ENCODE results near the gene ELK3.

The ELK3 gene

GRCh38 chr12:96255077-96255476 lies 60.9 kb downstream of the ELK3 start:
- TF ChIP-seq, protein P1, sequence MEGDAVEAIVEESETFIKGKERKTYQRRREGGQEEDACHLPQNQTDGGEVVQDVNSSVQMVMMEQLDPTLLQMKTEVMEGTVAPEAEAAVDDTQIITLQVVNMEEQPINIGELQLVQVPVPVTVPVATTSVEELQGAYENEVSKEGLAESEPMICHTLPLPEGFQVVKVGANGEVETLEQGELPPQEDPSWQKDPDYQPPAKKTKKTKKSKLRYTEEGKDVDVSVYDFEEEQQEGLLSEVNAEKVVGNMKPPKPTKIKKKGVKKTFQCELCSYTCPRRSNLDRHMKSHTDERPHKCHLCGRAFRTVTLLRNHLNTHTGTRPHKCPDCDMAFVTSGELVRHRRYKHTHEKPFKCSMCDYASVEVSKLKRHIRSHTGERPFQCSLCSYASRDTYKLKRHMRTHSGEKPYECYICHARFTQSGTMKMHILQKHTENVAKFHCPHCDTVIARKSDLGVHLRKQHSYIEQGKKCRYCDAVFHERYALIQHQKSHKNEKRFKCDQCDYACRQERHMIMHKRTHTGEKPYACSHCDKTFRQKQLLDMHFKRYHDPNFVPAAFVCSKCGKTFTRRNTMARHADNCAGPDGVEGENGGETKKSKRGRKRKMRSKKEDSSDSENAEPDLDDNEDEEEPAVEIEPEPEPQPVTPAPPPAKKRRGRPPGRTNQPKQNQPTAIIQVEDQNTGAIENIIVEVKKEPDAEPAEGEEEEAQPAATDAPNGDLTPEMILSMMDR (IDR thresholded peaks at IDR 0.05) = no peak
- Histone ChIP-seq H3K4me3 (peak overlapping the region; percentile 42), H3K27ac (peak overlapping the region in 1 of 2 donors; percentile 78)
- DNase-seq (ENCODE audit: low spot score) = peak; percentile 86

GRCh38 chr12:96256672-96257361 lies 62.6 kb downstream of the ELK3 start:
- Histone ChIP-seq H3K4me3 (no peak overlapping the region), H3K27ac (no peak overlapping the region)
- TF ChIP-seq, protein P1 (IDR thresholded peaks at IDR 0.05) = no peak
- no peak for DNase-seq (ENCODE audit: low spot score)

GRCh38 chr12:96257550-96258103 lies 63.5 kb downstream of the ELK3 start:
- peak overlapping the region in 1 of 2 donors; percentile 41 for H3K27ac ChIP-seq
- DNase-seq (ENCODE audit: low spot score) = no peak
- TF ChIP-seq, protein P1 (IDR thresholded peaks at IDR 0.05) = no peak
- H3K4me3 ChIP-seq = no peak overlapping the region

- Histone ChIP-seq H3K27ac (peak overlapping the region; percentile 27 to 41), H3K4me3 (no peak overlapping the region)
- DNase-seq (ENCODE audit: low spot score) = no peak
- TF ChIP-seq, protein P1 (IDR thresholded peaks at IDR 0.05) = no peak
These were observed 64.2 kb downstream of the ELK3 start for GRCh38 chr12:96258104-96258961.

DNA sequence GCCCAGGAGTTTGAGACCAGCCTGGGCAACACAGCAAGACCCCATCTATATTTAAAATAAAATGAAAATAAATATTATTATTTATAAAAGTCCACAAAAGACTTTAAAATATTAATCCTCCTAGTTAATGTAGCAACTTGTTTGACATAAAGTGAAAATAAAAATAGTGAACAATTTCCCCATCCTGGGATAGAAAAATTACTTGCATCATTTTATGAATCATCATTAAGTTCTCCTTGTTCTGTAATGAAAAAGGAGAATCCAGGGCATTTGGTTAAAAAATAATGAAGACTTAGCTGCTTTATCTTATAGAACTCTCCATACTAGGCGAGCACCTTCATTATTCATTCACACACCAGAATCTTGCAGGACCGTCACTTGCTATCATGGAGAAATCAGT lies 66.1 kb downstream of the ELK3 start:
- Histone ChIP-seq H3K4me3 (no peak overlapping the region), H3K27ac (no peak overlapping the region)
- TF ChIP-seq, protein P1 (IDR thresholded peaks at IDR 0.05) = no peak
- DNase-seq (ENCODE audit: low spot score) = no peak

GRCh38 chr12:96260644-96261043 lies 66.5 kb downstream of the ELK3 start:
- TF ChIP-seq, protein P1 (IDR thresholded peaks at IDR 0.05) = no peak
- DNase-seq (ENCODE audit: low spot score) = no peak
- H3K27ac ChIP-seq = no peak overlapping the region
- H3K4me3 ChIP-seq = no peak overlapping the region
